Activated CD4-positive, alpha-beta T cell treated with anti-CD3 and anti-CD28 coated beads, Interleukin-2, amount 50 U/mL, for 1 hour (primary cell): ENCODE data around the gene ACACB.

Experiments
- DNase-seq: peaks from one replicate; pipeline ENCODE4 v3.0.0-alpha.2; 2020

ACACB gene

DNA sequence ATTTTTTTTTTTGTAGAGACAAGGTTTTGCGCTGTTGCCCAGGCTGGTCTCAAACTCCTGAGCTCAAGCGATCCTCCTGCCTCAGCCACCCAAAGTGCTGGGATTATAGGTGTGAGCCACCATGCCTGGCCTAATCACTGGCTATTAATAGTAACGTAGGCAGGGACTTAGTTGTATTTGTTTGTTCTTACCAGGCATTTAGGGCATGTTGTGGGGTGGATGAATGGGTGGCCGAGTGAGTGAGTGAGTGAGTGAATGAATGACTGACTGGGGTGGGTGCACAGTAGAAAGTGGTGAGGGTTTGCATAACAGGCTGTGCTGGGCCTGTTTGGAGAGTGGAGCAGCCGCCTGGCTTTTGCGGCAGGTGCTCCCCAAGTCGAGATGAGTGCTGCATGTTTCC lies 105.7 kb downstream of the ACACB start:
- no peak for DNase-seq

DNA sequence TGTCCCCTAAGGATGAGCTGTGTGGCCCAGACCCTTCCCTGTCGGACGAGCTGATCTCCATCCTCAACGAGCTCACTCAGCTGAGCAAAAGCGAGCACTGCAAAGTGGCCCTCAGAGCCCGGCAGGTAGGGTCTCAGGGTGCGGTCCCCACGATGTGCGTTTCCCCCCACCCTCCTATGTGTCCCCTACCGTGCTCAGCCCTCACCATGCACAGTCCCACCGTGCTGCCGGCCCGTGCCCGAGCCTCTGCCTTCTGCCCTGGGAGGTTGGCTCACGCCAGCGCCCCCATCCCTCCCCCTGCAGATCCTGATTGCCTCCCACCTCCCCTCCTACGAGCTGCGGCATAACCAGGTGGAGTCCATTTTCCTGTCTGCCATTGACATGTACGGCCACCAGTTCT lies 106.1 kb downstream of the ACACB start:
- no peak for DNase-seq

DNA sequence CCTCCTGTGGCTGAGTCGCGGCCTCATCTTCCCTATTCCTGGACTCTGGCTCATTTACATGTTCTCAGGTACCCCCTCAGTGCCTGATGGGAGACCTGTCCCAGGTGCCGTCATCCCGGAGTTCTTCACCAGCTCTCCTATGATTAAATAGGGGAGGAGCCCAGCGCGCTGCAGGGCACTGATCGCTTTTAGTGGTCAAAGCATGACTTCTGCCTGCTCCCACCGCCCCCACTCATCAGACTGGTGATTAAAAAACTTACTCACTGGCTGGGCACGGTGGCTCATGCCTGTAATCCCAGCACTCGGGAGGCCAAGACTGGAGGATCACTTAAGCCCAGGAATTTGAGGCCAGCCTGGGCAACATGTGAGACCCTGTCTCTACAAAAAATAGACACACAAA lies 106.8 kb downstream of the ACACB start:
- no peak for DNase-seq

DNA sequence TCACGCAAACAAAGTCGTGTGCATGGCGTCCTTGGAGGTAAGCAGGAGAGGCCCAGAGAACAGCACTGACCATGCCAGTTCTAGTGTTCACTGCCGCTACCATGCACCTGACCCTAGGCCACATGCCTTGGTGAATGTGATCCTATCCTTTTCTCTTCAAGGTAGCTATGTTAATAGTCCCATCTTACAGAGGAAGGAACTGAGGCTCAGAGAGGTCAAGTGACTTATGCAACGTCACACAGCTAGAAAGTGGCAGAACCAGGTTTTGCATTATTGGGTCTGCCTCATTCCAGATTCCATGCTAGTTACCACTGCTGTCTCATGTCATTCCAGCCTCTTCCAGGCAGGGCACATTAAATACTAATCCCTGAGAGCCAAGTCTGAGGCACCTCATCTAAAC lies 107.5 kb downstream of the ACACB start:
- DNase-seq: no peak

DNA sequence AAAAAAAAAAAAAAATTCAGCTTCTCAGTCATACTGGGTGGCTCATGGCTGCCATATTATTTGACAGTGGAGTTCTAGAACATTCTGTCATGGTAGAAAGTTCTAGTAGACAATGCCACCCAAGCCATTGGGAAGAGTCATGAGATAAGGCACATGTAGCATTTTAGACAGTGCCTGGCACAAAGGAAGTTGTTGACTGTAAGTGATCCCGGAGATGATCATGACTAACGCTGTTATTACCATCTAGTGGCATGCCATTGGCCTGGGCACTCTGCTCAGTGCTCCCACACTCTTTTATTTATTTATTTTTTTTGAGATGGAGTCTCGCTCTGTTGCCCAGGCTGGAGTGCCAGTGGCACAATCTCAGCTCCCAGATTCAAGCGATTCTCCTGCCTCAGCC lies 112.3 kb downstream of the ACACB start:
- no peak for DNase-seq

DNA sequence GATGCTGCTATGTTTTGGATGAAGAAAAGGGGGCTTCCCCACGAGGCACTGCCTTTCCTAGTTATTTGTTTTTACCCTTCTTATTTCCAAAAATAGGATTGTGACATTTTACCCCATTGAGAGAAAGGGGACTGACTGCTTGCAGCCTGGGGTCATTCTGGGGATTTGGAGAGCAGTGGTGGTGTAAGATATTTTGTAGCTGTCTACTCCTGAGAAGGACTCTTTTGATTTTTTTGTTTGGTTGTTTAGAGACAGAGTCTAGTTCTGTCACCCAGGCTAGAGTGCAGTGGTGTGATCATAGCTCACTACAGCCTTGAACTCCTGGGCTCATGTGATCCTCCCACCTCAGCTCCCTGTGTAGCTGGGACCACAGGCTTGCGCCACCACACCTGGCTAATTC lies 113.8 kb downstream of the ACACB start:
- no peak for DNase-seq

DNA sequence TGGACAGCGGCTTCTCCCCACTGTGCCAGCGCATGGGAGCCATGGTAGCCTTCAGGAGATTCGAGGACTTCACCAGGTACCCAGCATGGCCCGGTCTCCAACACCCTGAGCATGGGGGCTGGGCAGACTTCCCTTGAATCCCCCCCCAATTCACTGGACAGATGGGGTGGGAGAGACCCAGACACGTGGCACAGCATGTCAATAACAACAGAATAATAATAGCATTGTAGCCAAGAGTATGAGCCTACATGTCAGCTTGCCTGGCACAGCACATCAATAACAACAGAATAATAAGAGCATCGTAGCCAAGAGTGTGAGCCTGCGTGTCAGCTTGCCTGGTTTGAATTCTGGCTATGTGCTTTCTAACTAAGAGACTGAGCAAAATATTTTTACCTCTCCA lies 116.3 kb downstream of the ACACB start:
- DNase-seq: no peak

DNA sequence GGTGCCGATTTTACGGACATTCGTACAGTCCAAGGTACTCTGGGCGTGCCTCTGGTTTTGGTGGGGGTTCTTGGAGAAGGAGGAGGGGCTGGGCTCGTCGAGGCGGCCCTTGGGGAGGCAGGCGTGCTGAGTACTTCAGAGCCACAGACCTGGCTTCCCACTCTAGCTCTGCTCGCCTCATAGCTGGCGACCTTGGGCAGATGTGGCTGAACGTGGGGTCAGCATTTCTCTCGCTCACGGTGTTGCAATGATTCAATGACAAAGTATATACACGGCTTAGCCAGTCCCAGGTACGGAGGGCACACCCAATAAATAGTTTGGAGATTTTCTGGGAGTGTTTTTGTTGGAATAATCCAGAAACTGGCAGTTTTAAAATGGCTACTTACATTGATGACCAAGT lies 117.6 kb downstream of the ACACB start:
- no peak for DNase-seq

DNA sequence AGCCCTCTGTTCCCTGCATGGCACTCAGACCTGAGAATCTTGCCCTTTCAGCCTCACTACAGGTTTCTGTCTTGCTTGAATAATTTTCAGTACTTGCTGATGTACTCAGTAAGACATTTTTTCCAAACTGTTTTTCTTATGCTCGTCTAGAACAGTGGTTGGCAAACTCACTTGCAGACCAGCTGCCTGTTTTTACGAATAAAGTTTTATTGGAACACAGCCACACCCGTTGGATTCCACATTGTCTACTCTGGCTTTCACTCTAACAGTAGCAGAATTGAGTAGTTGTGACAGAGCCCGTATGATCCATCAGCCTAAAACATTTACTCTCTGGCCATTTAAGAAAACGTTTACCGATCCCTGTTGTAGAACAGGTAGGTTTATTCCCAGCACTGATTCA lies 119.9 kb downstream of the ACACB start:
- no peak for DNase-seq

DNA sequence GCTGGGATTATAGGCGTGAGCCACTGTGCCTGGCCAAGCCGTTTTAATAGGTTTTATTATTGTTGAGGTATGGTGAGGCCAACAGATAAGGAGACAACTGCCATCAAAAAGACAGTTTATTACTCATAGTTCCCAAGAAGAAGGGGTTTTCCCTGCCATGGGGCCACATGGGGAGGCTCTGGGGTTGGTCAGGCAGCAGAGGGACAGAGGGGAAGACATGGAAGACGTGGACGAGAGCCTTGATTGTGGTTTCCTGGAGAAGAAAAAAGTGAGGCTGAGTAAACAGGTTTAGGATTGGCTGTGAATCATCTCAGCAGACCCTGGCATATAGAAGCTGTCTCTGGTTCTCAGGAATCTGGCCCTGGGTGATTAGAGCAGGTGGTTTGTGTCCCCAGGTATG lies 122.8 kb downstream of the ACACB start:
- DNase-seq: no peak

DNA sequence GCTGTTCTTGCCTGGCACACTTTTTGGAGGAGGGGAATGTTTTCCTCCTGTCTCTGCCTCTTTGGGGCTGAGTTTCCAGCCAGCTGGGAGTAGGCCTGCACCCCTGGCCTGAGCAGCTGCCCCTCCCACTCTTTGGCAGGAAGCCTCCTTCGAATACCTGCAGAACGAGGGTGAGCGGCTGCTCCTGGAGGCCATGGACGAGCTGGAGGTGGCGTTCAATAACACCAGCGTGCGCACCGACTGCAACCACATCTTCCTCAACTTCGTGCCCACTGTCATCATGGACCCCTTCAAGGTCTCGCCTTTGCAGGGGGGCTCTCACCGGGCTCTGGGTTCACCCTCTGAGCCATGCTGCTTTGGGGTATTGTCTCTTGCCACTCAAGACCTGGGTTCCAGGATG lies 123.3 kb downstream of the ACACB start:
- DNase-seq: no peak

DNA sequence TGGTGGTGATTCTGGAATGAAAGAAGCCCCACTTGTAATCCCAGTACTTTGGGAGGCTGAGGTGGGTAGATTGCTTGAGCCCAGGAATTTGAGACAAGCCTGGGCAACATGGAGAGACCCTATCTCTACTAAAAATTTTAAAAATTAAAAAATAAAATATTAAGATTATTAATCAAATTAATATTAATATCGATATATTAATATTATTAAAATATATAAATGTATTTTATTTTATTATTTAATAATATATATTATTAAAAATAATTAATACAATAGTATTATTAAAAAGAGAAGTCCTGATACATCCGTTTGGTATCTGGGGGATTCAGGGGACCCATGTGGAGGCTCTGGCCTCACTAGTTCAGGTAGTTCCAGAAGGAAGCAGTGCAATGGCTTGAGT lies 124.0 kb downstream of the ACACB start:
- DNase-seq: no peak

DNA sequence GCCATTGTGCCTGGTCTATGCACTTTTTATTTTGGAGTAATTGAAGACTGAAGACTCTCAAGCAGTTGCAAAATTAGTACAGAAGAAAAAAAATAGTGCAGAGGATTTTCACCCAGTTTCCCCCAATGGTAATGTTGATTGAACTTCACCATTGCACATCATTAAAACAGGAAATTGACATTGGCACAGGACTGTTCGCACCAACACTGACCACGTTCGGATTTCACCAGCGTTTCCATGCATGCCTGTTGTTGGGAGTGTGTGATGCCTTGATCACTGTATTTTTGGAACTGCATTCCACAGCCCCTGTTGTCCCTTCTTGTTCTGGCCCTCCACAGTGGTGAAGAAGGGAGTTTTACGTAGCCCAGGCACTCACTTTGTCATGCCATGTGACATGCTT lies 125.5 kb downstream of the ACACB start:
- DNase-seq: no peak

DNA sequence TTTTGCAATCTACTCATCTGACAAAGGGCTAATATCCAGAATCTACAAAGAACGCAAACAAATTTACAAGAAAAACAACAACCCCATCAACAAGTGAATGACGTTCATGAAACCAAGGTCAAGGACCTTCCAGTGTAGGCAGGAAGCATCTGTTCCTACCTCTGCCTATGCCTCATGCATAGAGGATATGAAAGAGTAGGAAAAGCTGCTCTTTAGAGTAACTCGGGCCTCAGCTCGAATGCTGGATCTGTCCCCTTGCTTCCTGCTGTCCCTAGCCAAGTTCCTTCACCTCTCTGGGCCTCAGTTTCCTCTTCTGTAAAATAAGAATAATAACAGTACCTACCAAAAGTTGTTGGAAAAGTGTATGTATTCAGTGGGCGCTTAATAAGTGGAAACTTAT lies 127.7 kb downstream of the ACACB start:
- no peak for DNase-seq

DNA sequence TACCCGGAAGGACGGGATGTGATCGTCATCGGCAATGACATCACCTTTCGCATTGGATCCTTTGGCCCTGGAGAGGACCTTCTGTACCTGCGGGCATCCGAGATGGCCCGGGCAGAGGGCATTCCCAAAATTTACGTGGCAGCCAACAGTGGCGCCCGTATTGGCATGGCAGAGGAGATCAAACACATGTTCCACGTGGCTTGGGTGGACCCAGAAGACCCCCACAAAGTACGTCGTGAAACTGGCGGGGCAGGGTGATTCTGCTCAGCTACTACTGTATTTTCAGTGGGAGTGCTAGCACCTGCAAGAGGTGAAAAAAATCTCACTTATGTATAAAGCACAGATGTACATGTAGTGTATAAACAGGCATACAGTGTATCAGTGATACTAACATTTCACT lies 129.8 kb downstream of the ACACB start:
- no peak for DNase-seq

DNA sequence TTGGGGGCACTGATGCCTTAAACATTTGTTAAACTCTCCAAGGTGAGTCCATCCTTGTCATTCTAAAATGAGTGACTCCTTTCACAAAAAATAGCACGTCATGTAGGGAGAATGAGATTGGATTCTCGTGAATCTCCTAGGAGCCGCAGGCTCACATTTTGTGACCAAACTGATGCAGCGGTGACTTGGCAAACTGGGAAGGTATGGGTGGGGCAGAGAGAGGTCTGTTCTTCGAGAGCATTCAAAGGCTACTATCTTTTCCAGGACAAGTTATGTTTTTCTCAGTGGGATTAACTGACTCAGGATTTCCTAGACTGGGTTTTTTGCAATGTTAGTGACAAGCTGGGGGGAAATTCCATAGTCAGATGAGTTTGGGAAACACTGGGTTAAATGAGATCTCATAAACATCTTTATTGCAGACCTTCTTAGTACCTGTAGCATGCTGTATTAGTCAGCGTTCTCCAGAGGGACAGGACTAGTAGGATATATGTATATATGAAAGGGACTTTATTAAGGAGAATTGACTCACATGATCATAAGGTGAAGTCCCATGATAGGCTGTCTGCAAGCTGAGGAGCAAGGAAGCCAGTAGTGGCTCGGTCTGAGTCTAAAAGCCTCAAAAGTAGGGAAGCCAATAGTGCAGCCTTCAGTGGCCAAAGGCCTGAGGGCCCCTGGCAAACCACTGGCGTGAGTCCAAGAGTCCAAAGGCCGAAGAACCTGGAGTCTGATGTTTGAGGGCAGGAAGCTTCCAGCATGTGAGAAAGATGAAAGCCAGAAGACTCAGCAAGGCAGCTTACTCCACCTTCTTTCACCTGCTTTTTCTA lies 131.7 kb downstream of the ACACB start:
- DNase-seq: no peak

DNA sequence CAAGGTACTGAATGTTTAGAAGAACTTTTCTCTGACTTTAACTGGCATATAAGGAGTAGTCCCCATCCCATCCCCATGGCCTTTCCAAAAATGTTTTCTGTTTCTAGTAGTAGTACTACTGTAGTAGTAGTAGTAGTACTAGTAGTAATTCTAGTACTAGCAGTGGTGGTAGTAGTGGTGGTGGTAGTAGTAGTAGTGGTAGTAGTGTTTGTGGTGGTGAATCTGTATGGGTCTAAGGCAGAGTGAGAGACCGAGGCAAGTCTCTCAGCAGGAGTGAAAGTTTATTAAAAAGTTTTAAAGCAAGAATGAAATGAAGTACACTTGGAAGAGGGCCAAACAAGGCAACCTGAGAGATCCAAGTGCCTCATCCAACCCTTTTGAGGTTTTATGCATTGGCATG lies 134.1 kb downstream of the ACACB start:
- DNase-seq: no peak

DNA sequence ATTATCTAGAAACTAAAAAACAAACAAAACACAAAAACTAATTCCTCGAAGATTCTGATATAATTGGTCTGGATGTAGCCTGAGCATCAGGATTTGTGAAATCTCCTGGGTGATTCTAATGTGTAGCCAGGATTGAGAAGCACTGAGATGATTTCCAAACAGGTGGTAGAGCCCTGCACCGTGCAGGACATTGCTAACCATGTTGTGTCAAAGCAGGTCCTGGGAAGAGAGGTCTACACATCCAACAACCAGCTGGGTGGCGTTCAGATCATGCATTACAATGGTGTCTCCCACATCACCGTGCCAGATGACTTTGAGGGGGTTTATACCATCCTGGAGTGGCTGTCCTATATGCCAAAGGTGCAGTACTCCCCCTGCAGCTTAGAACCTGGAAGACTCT lies 136.4 kb downstream of the ACACB start:
- DNase-seq: no peak

DNA sequence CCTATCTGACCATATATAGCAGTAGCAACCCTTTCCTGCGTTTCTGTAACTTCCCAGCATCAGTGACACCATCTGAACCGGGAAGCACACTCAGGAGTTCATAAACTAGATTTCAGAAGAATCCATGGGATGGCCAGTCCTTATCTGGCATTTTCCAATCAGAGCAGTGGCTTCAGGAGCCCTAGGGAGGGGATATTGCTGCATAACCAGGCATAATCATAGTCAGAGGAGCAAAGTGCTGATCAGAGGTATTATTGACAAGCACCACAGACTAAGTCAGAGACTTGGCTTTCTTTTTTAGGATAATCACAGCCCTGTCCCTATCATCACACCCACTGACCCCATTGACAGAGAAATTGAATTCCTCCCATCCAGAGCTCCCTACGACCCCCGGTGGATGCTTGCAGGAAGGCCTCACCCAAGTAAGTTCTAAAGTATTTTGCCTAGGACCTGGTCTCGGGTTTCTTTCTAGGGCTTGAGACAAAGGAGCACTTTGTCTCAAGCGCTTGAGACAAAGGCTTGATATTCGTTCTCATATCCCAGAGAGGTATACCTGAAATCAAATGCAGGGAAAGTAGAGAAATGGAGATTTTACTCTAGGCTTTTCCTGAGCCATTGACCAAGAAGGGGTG lies 137.6 kb downstream of the ACACB start:
- DNase-seq: no peak

DNA sequence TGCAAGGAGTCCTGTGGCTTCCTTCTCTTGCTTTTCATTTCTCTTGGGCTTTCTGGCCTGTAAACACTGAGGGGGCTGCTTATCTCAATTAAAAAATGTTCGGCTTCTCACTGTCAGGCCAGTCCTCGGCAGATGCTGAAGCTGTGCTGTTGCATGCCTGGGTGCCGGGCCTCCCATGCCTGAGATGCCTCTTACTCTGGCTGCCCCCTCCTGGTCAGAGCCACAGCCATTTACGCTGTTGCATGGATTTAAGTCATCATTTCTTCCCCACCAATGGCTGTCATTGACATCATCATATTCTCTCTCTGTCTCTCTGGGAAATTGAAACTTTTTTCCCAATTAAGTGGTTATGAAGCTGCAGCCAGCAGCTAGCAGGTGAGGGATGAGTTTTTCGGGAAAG lies 139.0 kb downstream of the ACACB start:
- DNase-seq: no peak

DNA sequence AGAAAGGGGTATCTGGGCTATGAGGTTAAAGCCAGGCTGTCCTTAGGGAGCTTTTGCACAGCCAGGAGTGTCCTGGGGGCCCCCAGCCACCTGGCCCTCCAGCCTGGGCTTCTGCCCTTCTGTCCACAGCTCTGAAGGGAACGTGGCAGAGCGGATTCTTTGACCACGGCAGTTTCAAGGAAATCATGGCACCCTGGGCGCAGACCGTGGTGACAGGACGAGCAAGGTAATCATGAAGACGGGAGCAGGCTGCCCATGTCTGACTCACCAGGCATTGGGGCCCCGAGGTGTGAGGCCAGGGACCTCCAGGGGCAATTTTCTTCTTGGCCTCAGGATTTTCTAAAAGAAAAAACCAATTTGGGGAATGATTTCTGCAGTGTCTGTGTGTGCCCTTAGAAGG lies 139.6 kb downstream of the ACACB start:
- DNase-seq: no peak

DNA sequence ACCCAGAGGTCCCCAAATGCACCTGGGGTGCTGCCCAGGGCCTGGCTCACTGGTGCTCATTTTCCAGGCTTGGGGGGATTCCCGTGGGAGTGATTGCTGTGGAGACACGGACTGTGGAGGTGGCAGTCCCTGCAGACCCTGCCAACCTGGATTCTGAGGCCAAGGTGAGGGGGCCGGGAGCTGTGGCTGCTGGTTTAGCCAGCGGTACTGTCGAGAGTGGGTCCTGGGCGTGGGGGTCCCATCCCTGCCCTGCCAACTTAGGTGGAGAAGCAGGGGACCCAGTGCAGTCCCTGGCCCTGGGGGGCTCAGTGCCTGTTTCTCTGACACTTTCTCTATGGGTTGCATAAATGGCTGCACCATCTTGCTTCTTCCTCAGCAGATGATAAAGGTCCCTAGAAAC lies 141.8 kb downstream of the ACACB start:
- DNase-seq: no peak

DNA sequence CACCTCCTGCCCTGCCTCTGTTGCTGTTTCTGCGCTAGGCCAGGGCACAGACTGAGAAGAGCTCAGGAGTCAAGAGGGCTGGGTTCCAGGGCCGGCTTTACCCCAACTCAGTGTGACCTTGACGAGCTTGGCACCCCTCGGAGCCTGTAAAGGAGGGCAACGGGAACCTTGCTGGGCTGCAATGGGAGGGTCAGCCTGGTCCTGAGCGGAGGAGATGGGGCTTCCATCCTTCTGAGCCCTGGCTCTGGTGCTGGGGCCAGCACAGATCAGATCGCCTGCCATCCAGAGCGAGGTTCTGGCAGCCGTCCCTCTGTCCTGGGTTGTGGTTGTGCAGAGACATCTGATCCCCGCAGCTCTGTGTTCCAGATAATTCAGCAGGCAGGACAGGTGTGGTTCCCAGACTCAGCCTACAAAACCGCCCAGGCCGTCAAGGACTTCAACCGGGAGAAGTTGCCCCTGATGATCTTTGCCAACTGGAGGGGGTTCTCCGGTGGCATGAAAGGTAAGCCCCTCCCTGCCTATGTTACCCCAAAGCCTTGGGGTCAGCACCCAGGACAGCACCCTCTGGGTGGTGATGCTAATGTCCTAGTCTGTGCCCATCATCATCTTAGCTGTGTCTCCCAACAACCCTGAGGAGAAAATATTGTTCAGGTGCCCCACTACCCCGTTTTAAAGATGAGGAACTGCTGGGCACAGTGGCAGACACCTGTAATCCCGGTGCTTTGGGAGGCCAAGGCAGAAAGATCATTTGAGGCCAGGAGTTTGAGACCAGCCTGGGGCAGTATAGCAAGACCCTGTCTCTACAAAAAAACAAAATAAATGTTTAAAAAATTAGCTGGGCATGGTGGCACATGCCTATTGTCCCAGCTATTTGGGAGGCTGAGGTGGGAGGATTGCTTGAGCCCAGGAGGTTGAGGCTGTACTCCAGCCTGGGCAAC lies 142.5 kb downstream of the ACACB start:
- no peak for DNase-seq

DNA sequence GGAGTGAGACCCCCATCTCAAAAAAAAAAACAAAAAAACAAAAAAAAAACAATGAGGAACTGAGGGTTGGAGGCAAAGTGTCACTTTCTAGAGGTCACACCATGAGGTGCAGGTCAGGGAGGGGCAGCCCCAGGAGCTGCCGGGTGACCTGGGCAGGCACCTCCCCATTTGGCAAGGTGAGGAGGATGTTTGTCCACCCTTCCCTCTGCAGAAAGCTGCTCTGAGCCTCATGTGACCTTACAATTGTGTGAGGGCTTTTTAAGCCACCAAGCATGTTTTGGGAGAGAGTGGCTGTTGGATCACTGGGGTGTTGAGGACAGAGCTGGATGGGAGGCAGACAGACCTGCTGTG lies 143.1 kb downstream of the ACACB start:
- no peak for DNase-seq
